Tibial nerve (tissue), 4 donors: ENCODE data around the gene DIO2.

Experiments
- EP300 ChIP-seq, 2 donors: sonication (generic); formaldehyde crosslinking; IDR thresholded peaks; one replicate each; pipeline ENCODE4 v1.6.1; 2017; ENCODE audit warnings: antibody characterized with exemption in 2 of 2, mild to moderate bottlenecking in 1 of 2
- POLR2A ChIP-seq, 2 donors: fragments of 450-650 bp; IDR thresholded peaks; one replicate each; pipeline ENCODE4 v1.6.1; 2017; ENCODE audit warnings: antibody characterized with exemption in 2 of 2, mild to moderate bottlenecking in 2 of 2, moderate library complexity in 2 of 2
- TF ChIP-seq, protein P1 (sequence below), 5 experiments: fragments of 200-600 bp in 3 of 5; fragments of 450-650 bp in 2 of 5; sonication (generic) in 3 of 5; IDR thresholded peaks; one replicate each; pipeline ENCODE4 v1.5.1; 2016 to 2019; ENCODE audit warnings: antibody characterized with exemption in 5 of 5, mild to moderate bottlenecking in 3 of 5, moderate library complexity in 2 of 5

DNA sequence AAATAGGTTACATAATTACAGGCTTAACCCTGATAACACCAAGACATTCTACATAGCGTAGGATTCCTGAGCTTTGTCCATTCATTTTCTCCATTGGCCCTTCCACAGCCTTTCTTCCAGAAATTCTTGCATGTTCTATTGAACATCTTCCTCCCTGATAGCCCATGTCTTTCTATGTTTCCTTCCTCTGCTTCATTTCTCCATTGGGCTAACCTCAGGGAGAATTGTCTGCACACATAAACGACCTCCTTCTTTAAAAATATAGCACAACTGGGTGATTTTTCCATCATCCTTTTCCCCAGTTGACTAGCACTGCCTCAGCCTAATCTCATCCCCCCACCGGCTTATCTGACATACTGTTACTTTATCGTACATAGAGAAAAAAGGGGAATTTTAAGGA lies 11.2 kb downstream of the DIO2 start:
- TF ChIP-seq, protein P1, sequence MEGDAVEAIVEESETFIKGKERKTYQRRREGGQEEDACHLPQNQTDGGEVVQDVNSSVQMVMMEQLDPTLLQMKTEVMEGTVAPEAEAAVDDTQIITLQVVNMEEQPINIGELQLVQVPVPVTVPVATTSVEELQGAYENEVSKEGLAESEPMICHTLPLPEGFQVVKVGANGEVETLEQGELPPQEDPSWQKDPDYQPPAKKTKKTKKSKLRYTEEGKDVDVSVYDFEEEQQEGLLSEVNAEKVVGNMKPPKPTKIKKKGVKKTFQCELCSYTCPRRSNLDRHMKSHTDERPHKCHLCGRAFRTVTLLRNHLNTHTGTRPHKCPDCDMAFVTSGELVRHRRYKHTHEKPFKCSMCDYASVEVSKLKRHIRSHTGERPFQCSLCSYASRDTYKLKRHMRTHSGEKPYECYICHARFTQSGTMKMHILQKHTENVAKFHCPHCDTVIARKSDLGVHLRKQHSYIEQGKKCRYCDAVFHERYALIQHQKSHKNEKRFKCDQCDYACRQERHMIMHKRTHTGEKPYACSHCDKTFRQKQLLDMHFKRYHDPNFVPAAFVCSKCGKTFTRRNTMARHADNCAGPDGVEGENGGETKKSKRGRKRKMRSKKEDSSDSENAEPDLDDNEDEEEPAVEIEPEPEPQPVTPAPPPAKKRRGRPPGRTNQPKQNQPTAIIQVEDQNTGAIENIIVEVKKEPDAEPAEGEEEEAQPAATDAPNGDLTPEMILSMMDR (IDR thresholded peaks at IDR 0.05) = no peak
- no peak for TF ChIP-seq POLR2A (IDR thresholded peaks at IDR 0.05)
- TF ChIP-seq EP300 (IDR thresholded peaks at IDR 0.05) = no peak
